Muscle of arm (tissue), 12 donors: ENCODE data around the gene CHPT1. TPM values are rescaled to one million over a fixed set of nuclear protein-coding genes. Genes with fewer than 3 reads are reported as not detected.
"Not testable (repeated sequence)": the region's sequence is repeated elsewhere in the genome, so short reads cannot be mapped to it uniquely, and the experiment has no call there.

ENCODE experiments used
- DNase-seq: peaks from one replicate; pipeline ENCODE4 v3.0.0-alpha.2; 2013
- polyA plus RNA-seq, 12 donors: library from polyadenylated mRNA; unstranded; fragments of 120-200 nt; gene quantifications; one replicate each; pipeline ENCODE4 v1.2.1, GENCODE V29; 2013; ENCODE audit not compliant: insufficient read length in 12 of 12

The CHPT1 gene
- polyA plus RNA-seq, 12 donors = 23.5 to 49.3 (median 30.1) TPM; not detected in 1

DNA sequence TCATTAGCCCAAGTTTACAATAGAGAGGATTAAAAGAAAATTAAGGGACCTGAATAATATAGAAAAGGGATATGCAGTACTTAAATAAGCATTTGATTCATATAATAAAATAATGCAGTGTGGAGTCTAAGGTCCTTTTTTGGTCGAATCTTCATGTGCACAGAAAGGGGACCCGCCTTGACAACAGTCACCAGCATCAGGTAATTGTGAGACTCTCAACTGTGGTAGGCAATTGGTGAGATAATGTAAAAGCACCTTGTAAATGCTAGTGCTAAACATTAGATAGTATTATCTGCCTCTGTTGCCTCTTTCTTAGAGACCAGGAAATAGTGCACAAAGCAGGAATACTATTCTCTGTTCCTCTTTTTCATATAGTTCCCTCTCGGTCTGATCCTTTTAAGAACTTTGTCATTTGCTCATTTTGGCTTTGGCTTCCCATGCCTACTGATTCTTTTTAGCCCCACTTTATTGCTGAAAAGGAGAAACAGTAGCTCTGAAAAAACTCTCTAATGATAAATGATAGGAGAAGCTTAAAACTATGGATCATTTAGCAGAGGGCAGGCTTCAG lies 17.5 kb downstream of the CHPT1 start:
- DNase-seq = no peak

DNA sequence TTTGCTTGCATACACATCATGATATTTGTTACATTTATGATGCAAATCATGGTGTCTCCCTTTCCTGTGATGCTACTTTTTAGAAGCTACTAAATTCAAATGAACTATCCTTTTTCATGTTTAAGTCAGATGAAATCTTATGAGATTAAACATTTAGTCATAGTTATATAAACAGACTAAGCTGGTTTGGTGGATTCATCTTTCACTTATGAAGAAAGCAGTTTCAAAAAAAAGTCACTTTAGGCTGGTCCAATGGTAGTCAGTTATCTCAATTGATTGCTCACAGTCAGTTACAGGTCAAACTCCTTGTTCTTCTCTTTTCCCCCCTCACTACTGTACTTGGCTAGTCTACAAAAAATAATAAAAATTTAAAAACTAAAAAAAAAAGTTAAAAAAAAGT lies 22.1 kb downstream of the CHPT1 start:
- no peak for DNase-seq

DNA sequence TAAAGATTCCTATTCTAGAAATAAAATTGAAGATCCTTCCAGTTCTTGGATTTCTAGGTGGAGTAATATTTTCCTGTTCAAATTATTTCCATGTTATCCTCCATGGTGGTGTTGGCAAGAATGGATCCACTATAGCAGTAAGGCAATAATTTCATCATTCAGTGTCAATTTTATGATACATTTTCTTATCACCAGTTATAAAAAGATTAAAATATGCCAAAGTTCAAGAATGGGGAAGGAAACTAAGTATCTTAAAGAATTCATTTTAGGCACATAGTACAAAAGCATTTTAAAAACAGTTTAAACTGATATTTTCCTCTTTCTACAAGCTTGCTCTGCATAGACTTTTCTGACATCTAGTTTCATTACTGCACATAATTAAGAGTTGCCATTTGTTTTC lies 22.7 kb downstream of the CHPT1 start:
- no peak for DNase-seq

DNA sequence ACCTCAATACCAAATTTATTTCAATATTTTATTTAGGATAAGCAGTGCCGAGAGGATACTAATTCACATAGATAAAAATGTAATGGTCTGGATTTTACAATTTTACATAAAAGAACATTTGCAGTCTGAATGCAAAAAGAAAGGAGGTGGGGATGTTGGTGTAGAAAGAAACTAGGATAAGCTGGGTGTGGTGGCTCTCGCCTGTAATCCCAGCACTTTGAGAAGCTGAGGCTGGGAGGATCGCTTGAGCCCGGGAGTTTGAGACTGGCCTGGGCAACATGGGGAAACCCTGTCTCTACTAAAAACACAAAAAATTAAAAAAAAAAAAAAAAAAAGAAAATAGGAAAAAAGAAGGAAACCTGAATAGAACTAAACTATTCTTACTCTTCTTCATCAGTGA lies 25.0 kb downstream of the CHPT1 start:
- no peak for DNase-seq

DNA sequence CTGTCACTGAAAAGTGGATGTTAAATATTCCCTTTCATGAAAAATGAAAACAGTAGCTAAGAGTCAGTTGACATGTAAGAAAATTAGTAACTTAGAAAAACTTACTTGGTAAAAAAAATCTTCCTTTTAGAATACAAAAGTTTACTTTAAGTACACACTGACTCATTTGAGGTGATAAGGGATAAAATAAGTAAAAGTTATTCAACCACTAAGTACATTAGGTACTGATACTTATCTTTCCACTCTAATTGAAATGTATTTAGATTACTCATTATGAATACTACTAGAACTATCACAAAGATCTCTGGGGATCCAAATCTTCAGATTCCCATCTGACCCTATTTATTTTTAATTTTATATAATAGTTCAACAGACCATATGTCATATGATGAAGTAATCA lies 29.7 kb downstream of the CHPT1 start:
- DNase-seq = no peak

DNA sequence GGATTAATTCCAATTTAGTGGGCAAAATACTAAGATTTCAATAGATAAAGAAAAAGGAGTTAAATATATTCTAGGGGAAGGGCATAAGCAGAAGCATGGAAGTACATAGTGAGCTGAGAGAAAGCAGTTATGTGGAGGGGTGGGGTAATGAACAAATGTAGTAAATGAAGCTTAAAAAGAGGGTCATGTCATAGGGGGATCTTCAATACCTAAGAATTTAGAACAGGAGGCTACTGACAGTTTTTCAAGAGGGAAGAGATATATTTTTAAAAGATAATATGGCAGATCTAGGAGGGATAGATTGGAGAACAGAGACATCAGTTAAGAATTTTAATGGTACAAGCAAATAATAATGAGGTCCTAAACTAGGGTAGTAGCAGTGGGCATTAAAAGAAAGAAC lies 32.4 kb downstream of the CHPT1 start:
- no peak for DNase-seq

DNA sequence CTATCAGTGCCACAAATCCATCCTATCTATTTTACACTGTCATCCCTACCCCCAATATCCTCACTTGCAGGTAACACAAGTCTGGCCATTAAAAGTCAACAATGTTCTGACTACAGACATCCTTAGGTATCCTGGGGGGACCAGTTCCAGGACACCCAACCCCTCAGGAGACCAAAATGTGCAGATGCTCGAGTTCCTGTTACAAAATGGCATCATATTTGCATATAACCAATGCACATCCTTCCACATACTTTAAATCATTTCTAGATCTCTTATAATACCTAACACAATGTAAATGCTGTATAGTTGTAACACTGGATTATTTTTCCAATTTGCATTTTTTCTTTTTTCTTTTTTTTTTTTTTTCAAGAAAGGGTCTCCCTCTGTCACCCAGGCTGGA lies 34.9 kb downstream of the CHPT1 start:
- no peak for DNase-seq

DNA sequence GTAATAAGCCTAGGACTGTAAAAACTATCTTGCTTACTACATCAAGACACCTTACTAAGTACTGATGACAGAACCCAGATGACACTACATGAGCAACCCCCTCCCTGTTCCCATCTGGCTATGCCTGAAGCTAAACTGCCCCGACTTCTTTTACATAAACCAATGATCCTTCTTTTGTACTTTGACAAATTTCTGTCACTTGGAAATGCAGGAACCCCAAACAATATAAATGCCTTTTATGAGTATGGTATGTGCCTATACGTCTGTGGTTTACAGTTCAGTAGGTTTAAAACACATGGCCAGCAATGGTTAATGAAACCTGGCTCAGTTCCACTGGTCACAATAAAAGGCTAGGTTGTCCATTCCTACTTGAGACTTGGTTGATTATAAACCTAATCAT lies 35.7 kb downstream of the CHPT1 start:
- no peak for DNase-seq

DNA sequence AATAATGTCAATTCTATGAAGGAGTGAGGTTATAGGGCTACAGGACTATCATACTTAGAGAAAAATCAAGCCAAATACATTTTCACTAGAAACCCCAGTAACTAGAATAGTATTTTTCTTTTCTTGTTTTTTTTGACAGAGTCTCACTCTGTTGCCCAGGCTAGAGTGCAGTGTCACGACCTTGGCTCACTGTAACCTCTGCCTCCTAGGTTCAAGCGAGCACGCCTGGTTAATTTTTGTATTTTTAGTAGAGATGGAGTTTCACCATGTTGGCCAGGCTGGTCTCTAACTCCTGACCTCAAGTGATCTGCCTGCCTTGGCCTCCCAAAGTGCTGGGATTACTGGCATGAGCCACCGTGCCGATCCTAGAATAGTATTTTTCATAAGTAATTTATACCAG lies 37.0 kb downstream of the CHPT1 start:
- not testable (repeated sequence) for DNase-seq

DNA sequence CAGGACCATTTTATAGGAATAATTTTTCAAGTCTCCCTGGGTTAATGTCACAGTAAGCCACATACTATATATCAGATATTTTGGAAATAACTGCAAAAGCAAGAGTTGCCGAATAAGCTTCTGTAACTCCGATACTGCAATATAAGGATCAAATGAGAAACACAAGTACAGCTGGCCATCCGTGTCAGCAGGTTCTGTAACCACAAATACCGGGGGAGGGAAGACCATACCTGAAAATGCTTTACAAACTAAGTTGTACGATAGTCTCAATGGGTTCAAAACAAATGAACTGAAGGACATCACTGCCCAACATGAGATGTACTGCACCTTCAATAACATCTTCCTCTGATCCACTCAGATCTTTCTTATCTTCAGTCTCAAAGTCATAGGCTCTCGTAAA lies 40.0 kb downstream of the CHPT1 start:
- DNase-seq = no peak

DNA sequence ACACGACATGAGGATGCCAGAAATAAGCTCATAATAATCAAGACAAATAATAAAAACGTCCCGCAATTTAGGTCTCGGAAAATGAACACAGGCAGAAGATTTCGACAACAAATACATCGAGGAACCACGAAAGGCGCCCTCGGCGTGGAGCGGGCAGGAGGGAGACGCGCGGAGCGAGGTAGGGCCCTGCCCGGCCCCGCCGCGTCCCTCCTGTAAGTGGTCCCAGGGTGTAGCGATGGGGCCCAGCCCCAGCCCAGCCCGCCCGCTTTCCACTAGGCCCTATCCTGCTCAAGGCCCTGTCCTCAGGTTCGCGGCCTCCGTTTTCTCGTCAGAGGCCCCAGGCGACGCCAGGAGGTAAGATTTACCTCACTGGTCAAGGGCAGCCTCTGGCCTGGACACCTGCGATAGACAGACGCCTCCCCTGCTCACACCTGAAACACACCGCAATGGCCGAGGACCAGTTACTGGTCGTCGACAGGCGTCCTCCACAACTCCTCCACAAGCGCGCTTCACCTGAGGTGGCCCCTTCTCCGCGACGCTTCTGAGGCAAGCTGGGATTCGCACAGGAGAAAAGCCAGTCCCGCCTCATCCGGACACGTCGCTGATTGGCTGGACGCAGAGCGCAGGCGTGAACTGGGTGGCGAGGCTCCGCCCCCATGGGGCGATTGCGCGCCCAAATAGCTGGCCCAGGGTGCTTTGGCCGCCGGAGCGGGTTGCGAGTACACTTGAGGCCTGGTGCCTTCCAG lies 41.7 kb downstream of the CHPT1 start, which contains the start of gene SYCP3:
Gene SYCP3, minus strand, starts transcription at position 543 of the 746 bp plus-strand sequence. CDS start 1,527 bp downstream, outside the sequence.
- DNase-seq = no peak

DNA sequence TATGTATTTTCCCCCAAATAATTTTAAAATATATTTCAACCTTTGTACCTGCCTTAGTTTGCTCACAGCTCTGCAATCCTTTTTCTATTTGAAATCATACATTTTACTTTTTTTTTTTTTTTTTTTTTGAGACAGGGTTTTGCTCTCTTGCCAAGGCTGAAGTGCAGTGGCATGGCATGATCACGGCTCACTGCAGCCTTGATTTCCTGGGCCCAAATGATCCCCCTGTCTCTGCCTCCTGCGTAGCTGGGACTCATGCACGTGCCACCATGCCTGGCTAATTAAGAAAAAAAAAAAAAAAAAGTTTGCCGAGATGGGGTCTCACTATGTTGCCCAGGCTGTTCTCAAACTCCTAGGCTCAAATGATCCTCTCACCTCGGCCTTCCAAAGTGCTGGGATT lies 43.1 kb downstream of the CHPT1 start:
- no peak for DNase-seq

DNA sequence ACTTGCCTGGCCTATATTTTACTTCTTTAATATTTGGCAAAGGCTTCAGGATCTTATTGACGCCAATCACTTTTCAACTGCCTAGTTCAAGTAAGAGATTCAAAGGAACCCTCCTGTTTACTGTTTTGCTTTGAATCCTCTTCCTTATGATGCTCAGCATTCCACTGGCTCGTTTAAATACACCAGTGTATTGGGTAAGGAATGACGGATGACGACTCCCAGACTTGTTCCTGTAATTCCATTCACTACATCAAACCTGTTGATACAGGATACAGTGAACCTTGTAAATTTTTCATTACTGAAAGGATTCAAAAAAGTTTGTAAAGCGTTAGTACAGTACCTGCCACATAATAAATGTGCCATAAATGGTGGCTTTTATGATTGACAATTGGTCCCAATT lies 43.5 kb downstream of the CHPT1 start:
- DNase-seq = no peak

DNA sequence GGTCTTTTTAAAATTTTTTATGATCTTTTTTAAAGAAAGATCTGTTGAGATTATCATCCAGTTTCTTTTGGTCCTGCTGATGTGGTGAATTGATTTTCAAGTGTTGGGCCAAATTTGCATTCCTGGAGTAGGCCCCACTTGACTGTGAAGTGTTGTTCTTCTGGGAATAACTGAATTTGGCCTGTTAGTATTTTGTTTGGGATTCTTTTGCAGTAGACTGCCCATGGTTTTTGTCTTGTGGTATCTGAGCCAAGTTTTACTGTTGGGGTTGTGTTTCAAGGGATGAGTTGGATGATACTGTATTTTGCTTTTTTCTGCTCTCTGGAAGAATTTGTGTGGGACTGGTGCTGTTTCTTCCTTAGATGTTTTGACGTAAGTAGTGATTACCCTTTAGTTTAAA lies 45.8 kb downstream of the CHPT1 start:
- no peak for DNase-seq

DNA sequence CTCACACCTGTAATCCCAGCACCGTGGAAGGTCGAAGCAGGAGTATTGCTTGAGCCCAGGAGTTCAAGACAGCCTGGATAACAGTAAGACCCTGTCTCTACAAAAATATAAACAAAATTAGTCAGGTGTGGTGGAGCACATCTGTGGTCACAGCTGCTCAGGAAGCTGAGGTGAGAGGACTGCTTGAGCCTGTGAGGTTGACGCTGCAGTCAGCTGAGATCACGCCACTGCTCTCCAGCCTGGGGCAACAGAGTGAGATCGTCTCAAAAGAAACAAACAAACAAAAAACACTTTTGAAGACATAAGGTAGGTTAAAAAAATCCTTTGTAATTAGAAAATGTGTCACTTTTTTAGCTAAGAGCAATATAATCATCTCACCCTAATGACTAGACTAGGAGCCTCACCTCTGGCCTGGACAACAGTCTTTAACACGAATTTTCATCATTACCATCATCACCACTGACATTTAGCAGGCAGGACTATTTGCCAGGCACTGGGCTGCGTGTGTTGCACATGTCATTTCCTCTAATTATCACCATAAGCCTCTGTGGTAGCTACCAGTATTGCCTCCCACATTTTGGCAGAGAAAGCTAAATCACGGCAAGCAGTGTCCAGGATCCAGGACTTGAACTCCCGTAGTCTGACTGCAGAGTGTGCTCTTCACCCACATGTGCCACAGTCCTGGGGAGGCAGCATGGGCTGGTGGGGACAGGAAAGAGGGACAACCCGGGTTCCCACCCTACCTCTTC lies 46.5 kb downstream of the CHPT1 start:
- DNase-seq = no peak

DNA sequence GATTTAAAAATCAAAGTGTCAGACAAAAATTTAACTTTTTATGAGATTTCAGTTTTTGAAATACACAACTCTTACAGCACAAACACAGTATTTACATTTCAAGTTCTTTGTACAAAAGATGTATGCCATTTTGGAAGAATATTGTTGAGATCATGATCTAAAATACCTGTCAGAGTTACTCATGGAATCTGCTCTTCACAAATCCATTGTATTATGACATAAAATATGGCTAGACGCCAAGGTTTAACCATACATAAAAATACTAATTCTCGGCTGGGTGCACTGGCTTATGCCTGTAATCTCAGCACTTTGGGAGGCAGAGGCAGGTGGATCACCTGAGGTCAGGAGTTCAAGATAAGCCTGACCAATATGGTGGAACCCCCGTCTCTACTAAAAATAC lies 48.0 kb downstream of the CHPT1 start:
- no peak for DNase-seq

DNA sequence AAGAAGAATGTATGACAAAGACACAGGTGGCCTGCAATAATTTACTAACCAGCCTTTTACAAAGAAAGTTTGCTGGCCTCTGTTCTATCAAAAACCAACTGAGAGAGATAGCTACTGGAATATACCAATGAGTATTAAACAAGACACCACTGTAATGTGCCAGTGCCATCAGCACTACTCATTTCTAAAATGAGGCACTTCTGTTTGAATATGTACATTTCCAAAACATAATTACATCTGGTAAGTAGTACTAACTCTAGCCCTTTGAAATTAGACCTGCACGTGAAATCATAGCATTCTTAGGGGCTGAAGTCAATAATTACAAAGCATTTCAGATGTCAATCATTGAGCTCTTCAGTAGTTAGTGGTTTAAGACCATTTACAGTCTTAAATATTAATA lies 48.8 kb downstream of the CHPT1 start:
- no peak for DNase-seq

DNA sequence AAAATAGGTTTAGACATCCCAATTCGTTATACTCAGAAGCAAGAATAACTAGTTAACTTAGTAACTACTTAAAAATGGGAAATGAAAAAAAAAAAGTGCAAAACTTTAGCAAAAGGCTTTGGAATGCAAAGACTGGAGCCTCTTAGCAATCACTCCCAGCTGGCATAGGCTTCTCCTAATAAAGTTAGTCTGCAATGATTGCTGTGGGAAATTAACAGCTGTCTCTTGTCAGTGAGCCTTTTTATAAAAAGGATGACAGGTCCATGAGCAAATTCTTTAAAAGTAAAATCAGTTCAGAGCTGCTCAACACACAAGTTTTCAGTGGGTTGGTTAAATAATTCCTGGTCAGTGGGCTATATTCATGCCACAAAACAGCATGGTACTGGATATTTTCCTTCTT lies 49.2 kb downstream of the CHPT1 start:
- DNase-seq = no peak

DNA sequence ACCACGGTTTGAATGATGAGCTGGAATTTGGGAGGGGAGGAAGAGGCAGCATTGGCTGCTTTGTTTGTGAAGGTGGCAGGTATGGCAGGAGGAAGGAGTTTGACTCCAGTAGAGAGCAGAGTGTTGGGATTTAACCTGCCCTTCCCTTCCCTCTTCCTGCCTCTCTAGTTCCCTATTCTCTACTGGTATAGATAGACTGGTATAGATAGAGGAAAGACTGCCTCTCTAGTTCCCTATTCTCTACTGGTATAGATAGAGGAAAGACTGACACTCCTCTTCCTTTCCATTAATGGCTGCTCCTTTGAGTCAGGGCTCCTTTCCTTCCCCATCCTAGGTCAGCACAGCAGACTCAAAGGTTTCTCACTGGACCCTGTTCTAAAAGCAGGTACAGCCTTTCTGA lies 50.3 kb downstream of the CHPT1 start:
- DNase-seq = no peak

DNA sequence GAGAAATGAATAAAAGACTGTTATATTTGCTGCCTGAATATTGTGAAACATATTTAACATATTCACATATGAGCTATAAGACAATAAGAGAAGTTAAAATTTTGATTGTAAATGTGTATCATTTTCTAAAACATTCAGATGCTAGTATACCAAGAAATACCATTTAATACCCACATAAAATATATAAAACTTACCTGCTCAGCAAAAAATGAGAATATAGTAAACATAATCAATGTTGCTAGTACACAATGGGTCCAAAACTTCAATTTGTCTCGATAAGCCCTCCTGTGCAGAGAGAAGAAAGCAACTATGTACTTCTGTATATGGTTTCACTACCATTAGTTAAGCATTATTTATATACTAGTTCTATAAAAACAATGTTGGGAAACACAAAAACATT lies 51.5 kb downstream of the CHPT1 start:
- DNase-seq = no peak

DNA sequence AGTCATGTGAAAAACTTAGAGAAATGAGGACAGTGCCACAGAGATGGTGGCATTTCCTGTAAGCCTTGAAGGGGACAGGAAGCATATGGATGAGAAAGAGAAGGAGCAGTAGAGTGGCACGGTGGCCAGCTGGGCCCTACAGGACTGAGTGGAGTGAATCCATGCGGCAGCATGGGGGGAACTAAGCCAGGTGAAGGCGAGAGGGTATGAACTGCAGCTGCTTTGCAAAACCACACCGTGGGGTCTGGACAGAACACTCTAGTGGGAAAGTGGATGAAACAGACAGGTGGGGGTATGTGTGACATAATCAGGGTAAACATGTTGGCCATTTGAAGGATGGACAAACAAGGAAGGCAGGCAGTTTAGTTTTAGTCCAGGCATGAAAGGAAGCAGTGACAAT lies 52.2 kb downstream of the CHPT1 start:
- DNase-seq = no peak

DNA sequence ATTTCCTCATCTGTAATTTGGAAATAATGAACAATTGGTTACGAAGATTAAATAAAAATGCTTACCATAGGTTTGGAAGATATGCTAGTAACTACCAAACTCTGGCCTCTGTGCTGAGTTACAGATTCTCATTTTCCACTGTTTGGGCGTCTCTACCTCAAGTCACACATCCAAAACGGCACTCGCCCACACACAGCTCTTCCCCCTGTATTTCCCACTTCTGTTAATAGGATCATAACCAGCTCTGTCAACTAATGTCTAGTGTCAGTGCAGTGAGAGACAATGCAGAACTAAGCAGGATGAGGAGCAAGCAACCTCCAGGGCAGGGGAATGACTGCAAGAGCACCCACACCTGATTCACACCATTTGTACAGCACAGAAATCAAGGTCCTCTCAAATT lies 52.7 kb downstream of the CHPT1 start:
- no peak for DNase-seq

DNA sequence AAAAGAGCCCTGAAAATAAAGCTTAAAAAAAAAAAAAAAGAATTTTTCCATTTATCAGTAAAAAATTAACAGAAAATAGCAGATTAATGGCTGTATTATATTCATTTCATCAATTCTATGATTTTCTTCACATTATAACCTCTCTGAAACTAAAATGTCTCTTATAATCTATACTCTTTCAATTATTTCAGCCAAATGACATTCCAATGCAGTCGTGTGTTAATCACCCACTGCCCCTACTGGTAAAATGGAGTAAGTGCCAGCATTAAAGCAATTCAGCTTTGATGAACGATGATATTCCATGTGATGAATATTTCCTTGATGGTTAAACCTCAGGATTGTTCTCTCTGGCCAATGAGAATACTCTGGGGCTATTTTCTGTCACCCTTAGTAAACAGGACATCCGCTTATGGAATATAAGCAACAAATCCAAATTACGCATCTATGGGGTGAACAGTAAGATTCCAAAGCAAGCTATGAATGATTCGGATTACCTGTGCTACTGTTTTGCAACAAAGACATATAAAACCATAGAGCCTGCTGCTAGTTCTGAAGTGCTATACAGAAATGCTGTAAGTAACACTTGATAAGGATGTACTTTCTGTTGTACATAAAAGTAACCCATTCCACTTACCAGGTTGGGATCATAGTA lies 62.1 kb downstream of the CHPT1 start:
- no peak for DNase-seq
